ENCODE data around the gene RAI1.

Gene RAI1

GRCh38 chr17:17819111-17819510 lies 137.9 kb downstream of the RAI1 start:
- no peak for ATAC-seq

DNA sequence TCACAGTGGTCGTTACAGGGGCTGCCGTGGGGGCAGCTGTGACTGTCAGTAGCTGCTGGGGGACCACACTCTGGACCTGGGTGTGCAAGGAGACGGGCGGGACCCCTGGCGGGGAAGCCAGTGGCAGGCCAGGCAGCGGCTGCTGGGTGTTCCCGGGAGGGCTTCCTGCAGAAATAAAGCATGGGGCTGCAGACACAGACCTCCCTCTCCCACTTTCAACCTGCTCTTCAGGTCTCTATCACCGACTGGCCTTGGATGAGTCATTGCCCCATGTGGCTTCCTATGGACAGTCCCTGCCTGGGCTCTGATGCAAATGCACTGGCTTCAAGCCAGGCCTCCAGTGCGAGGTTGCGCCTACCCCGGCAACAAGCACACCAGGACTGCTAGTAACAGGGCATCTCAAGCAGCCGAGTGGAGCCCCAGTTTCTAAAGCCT lies 138.3 kb downstream of the RAI1 start:
- peak; percentile 77 to 82 for ATAC-seq

GRCh38 chr17:17820046-17820445 lies 138.8 kb downstream of the RAI1 start:
- no peak for ATAC-seq

DNA sequence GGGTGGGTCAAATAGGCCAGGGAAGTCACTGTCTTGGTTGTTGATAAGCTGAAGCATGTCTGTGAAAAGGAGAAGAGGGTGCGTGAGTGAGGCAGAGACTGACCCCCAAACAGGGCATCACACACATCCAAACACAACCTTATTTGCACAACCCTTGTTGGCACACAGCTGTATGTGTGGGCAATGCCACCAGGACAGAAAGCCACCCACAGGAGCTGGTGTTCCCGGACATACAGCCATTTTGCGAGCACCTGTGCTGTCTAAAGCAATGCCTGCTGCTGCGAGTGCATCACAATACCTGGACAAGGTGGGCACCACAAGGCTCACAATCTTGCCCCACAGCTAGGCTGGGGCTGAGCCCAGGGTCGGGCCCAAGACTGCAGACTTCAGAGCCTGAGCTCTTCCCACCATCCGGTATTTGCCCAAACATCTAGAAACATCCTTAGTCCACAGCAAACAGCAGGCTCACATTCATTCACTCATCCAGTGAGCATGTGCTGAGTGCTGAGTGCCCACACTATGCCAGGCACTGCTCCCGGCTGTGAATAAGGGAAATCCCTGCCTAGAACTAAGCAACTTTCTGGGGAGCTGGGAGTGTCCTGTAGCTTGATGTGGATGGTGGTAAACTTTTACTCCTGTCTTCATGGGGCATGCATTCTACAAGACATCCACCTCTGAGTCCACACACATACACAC lies 139.4 kb downstream of the RAI1 start:
- ATAC-seq, result no peak

GRCh38 chr17:17822189-17822588 lies 140.9 kb downstream of the RAI1 start:
- no peak for ATAC-seq

DNA sequence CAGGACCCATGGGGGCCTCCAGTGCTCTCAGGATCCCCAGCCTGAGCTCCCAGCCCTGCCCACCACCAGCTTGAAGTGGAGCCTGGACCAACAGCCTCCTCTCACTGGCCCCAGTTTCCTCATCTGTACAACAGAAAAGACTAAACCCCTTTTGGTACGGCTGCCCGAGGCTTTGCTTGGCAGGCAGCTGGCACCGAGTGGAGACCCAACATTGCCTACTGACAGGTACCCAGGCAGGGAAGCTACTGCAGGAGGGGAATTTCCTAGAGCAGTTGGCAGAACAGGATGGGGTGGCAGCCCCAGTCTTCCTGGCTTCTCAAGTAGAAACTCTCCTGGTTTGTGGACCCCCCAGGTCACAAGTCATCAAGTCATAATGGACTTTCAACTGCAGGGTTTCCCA lies 141.4 kb downstream of the RAI1 start:
- ATAC-seq, result no peak

- peak; percentile 80 to 81 for ATAC-seq
These were observed 142.3 kb downstream of the RAI1 start for GRCh38 chr17:17823433-17824118.

DNA sequence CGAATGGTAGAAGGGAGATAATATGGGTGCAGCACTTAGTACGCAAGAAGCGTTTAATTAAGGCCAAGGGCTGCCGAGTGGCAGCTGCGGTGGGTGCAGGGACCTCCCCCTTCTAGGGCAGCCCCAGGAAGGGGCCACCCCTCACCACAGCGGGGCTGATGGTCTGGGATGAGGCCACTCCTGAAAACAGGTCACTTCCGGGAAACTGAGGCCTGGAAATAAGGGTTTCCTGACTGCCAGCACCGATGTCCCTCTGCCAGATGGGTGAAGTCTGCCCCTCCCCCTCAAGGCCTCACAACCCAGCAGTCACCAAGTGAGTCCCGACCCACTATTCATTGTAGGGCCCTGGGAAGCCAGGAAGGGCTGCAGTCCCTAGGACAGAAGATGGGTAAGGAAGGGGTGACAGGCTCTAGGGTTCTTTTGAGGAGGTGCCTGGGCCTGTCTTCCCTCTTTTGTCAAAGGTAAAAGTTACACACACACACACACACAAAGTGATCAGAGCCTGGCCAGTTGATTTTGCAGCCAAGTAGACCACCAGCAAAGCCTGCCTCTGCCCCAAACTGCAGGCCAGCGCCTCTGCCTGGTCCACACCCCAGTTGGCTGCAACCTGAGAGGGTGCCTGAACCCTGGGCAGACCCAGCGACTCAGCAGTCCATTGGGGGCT lies 143.0 kb downstream of the RAI1 start:
- no peak for ATAC-seq

DNA sequence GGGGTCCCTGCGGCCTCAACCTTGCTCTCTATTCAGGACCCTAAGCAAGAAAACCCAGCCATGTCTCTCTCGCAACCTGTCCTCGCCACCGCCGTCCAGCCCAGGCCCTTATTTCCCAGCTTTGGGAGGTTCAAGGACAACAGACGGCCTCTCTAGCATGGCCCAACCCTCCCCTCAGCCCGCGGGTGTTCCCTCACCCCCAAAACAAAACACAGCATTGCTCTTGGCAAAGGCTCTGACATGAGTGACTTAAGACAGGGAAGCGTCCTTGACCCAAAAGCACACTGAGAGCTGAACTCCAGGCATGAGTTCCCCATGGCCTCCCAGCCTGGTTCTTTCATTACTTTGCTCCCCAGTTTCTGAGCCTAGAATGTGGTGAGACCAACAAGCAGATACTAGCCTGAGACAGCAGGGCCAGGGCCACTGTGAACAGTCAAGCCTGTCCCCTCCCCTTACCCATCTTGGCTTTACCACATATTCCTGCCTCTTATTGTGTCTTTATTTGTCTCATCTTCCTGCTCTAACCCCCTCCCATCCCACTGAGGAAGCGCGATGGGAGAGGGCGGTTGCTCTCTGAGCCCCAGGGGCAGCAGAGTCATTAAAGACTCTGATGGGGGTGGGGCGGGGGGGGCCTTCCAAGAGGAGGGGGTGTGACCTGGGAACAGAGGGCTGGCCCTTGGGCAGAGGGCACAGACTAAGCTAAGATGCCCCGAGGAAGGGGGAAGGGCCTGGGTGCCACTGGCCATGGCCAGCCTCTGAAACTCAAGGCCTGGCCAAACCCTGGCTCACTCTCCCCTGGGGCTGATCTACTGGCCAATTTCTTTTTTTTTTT lies 143.7 kb downstream of the RAI1 start:
- no peak for ATAC-seq

DNA sequence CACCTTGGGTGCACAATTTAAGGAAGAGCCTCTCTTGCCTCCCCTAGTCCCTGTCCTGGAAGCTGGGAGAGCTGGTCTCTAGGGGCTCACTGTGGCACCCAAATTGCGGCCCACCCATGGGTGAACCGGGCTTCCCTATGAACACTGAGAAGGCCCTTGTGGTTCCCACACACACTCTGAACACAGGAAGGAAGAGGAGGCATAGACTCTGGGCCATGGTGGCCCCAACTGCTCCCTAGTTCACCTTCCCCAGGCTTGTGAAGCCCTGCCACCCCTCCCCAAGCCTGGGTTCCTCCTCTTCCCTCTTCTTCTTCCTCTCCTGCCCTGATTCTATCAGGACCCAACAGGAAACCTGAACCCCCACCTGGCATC lies 145.1 kb downstream of the RAI1 start:
- ATAC-seq, result no peak

DNA sequence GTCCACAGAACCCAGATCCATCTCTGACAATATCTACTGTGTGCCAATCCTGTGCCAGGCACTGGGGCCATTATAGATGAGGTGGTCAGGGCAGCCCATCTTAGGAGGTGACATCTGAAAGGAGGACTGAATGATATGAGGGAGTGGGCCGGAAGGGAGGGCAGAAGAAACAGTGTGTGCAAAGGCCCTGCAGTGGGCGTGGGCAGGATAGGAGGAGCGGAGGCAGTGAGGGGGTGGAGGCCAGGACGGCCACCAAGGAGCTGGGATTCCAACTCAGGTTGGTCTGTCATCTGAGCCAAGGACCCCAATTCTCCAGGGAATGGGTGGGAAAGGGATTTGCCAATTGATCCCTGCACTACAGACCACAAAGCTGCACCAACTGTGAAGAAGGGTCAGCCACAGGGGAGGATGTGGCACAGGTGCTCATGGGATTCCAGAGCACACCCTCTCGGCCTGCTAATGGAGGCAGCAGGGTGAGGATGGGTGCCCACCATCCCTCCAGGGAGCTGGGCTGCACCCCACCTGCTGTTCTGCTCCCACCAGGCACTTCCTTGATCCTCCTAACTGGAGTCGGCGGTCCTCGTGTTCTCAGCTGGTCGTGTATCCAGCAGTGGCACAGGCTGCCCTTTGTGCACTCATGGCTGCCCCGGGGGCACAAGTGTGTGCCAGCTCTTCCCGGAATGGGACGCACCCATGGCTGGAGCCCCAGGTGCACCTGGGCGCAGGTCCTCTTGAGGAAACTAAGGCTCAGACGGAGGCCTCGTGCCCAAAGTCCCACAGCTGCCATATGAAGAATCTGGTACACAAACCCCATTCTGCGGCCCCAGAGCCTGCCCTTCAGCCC lies 145.9 kb downstream of the RAI1 start:
- no peak for ATAC-seq

DNA sequence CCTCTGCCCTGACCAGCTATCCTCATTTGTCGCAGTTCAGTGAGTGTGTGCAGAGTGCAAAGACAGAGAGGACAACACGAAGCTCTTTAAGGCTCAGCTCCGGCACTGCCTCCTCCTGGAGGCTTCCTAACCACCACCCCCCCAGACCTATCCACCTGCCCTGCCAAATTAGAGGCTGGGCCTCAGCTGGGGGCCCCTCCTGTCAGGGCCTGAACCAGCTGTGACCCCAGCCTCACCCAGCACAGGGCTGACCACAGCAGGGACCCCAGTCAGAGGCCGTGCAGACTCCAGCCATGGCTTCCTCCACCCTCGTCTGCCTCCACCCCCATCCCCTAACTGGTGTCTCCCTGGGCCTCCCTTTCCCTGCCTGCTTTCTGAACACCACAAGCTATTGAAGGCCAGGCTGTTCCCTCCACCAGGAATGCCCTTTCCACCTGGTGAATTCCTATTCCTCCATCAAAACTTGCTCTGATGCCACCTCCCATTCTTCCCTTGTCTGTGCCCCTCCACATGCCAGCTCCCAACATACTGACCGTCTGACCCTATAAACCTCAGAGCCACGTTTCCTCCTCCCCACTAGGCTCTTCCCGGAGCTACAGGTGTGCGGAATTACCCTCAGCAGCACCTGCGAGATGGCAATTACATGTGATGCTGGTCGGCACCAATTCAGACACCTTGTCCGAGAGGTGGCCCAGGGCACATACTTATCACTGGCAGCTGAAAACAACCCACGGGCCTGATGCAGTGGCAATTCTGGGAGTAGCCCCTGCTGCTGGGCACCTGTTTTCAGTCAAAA lies 146.8 kb downstream of the RAI1 start:
- no peak for ATAC-seq

DNA sequence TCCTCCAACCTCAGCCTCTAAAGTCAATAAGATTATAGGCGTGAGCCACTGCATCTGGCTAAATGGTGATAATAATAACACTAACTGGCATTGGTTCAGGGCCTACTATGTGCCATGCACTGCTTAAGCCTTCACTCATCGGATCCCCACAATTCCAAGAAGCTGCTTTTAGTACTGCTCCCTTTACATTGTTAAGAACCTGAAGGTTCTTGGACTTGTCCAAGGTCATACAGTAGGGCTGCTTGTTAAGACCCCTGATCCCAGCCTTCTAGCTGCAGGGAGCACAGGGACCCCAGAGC lies 149.0 kb downstream of the RAI1 start:
- no peak for ATAC-seq

DNA sequence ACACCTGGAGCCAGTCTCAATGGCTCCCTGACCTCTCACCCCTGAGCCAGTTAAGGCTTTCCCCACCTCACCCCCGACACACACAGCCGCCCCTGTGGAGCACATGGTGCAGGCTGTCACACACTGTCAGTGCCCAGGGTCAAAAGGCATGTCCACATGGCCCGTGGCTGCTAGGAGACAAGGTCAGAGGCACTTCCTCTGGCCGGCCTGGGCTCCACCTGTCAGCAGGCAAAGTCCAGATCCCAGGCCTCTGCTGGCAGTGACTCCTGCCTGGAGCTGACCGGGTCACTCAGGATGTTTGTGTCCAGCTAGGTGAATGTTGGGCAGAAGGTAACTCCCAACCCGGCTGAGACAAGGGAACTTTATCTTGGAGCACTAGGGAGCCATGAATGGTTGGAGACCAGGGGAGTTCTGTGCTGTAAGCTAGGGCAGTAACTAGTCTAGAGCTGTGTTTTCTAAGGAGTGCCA lies 149.5 kb downstream of the RAI1 start:
- no peak for ATAC-seq

DNA sequence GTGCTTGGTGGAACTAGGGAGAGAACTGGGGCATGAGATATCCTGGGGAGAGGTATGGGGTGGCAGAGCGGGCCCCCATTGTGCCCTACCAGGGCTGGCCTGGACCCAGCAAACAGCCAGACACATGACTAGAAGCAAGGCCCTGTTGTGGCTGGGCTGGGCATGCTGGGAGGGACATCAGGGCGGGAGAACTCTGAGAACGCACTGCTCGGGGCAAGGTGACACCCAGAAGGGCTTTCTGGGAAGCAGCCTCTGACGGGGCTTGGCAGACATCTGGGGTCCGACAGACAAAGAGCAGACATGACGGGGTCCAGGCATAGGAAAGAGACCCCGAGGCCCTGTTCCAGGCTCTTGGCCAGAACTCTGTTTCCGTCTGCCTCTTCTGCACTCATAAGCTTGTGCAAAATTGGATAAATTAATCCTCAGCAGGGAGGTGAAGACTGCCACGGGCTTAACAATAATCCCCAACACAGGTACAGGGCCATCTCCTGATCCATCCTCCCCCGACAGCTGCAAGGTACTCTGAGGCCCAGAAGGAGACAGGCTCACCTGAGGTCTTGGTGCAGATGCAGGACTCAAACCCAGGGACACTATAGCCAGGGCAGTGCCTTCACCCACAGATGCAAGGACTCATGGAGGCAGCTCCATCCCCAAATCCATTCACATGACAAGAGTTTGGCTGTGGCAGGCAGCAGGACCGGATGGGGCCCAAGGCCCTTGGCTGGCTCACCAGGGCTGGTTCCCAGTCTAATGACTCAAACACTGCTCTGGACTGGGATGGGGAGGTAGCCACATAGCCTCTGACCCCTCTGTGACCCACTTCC lies 150.2 kb downstream of the RAI1 start:
- ATAC-seq, result no peak

- ATAC-seq, result no peak
These were observed 150.7 kb downstream of the RAI1 start for GRCh38 chr17:17832032-17832363.

DNA sequence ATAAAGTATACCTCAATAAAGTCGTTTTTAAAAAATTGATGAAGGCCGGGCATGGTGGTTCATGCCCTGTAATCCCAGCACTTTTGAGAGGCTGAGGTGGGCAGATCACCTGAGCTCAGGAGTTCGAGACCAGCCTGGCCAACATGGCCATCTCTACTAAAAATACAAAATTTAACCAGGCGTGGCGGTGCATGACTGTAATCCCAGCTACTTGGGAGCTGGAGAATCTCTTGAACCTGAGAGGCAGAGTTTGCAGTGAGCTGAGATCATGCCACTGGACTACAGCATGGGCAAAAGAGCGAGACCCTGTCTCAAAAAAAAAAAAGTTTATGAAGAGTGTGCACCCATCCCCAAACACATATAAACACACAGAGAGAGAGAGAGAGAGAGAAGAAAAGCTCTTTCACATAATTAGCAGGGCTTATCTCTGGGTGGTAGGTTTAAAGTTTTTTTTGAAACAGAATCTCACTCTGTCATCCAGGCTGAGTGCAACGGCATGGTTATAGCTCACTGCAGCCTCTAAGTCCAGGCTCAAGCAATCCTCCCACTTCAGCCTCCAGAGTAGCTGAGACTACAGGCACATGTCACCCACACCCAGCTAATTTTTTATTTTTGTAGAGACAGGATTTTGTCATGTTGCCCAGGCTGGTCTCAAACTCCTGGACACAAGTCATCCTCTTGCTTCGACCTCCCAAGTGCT lies 152.6 kb downstream of the RAI1 start:
- no peak for ATAC-seq

GRCh38 chr17:17834974-17835373 lies 153.7 kb downstream of the RAI1 start:
- no peak for ATAC-seq

DNA sequence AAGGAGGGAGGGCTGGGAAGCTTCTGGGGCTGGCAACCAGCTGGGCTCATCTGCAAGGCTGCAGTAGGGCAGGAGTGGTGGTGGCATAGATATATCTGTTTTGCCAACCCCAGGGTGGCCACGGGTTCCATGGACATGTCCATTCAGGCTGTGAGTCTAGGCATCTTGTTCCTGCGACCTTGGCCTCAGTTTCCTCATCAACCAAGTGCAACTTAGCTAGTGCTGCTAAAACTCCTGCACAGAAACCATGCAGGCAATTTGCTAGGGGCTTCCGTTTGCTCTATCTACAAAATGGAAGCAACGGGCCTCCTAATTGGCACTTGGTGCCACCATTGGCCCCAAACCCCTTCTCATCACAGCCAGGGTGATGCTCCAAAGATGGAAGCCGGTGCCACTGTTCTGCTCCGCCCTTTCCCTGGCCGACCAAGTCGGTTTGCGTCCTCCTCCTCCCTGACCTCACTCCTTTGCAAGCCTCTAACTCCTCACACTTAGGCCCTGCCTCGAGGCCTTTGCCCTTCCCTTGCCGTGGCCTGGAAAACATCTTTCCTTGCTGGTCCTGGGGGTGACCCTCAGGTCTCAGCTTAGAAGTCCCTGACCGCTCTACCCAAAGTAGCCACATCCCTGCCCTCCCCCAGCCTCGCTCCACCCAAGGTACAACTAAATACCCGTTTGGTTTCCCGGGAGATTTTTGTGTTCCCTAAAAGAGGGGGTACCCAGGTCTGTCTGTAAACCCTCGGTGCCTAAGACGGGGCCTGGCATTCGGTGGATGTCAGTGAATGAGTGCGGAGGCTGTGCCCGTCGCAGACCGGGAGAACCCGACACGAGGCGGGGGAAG lies 154.4 kb downstream of the RAI1 start:
- ATAC-seq, result no peak

Measured in activated CD4-positive, CD25-positive, alpha-beta regulatory T cell treated with anti-CD3 and anti-CD28 coated beads, Interleukin-2, amount 50 U/mL, for 24 hours (primary cell).